KMS-11 (cell line): ENCODE data around the gene CPEB3.
"Not testable (repeated sequence)": the region's sequence is repeated elsewhere in the genome, so short reads cannot be mapped to it uniquely, and the experiment has no call there.

Source experiments
- H2AFZ ChIP-seq: fragments of 200-600 bp; sonication (generic); 2 replicates; pipeline ENCODE4 v1.6.1; 2016; ENCODE audit warnings: antibody characterized with exemption, mixed run types, low read depth
- H3K27ac ChIP-seq: fragments of 200-600 bp; sonication (generic); 2 replicates; pipeline ENCODE4 v1.6.1; 2016; ENCODE audit warnings: mild to moderate bottlenecking, mixed run types
- H3K27me3 ChIP-seq: fragments of 200-600 bp; sonication (generic); 2 replicates; pipeline ENCODE4 v1.6.1; 2017; ENCODE audit warnings: mild to moderate bottlenecking, low read depth, mixed run types, moderate library complexity; ENCODE audit not compliant: insufficient read depth
- H3K36me3 ChIP-seq: fragments of 200-600 bp; sonication (generic); 2 replicates; pipeline ENCODE4 v1.6.1; 2017; ENCODE audit warnings: mild to moderate bottlenecking, mixed run types; ENCODE audit not compliant: insufficient read depth
- H3K4me1 ChIP-seq: fragments of 200-600 bp; sonication (generic); 2 replicates; pipeline ENCODE4 v1.6.1; 2016; ENCODE audit warnings: mild to moderate bottlenecking, low read depth, mixed run types; ENCODE audit not compliant: poor library complexity, severe bottlenecking
- H3K4me2 ChIP-seq: fragments of 200-600 bp; sonication (generic); 2 replicates; pipeline ENCODE4 v1.7.0; 2016; ENCODE audit warnings: mild to moderate bottlenecking, mixed run types
- H3K4me3 ChIP-seq: fragments of 200-600 bp; sonication (generic); IDR thresholded peaks from 2 replicates; pipeline ENCODE4 v1.6.1; 2017; ENCODE audit warnings: low read depth, low read length, mixed read lengths; ENCODE audit not compliant: insufficient read depth
- H3K79me2 ChIP-seq: fragments of 200-600 bp; sonication (generic); 2 replicates; pipeline ENCODE4 v1.6.1; 2016; ENCODE audit warnings: low read depth, mixed run types; ENCODE audit not compliant: insufficient read depth
- H3K9ac ChIP-seq: fragments of 200-600 bp; sonication (generic); 2 replicates; pipeline ENCODE4 v1.6.1; 2016; ENCODE audit warnings: mild to moderate bottlenecking, mixed run types
- H4K20me1 ChIP-seq: fragments of 200-600 bp; sonication (generic); 2 replicates; pipeline ENCODE4 v1.6.1; 2016; ENCODE audit warnings: mild to moderate bottlenecking, mixed run types; ENCODE audit not compliant: insufficient read depth
- TF ChIP-seq, protein P1 (sequence below): fragments of 200-600 bp; sonication (generic); conservative IDR thresholded peaks from 2 replicates; pipeline ENCODE4 v1.6.1; 2017; ENCODE audit warnings: low read depth, mild to moderate bottlenecking, antibody characterized with exemption, low read length, moderate library complexity, mixed read lengths

Gene CPEB3

DNA sequence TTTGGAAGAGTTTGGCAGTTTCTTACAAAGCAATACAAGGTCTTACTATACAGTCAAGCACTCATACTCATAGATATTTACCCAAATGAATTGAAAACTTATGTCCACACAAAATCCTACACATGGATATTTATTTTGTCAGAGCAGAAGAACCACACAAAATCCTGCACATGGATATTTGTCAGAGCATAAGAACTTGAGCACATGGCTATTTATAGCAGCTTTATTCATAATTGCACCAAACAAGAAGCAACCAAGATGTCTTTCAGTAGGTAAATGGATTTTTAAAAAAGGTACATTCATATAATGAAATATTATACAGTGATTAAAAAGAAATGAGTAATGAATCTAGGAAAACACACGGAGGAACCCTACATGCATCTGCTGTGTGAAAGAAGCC lies 251.9 kb downstream of the CPEB3 start:
- Histone ChIP-seq H3K4me1 (no peaks in the 10 kb centered on the region), H3K9ac (no peak overlapping the region), H4K20me1 (no peaks in the 10 kb centered on the region), H3K79me2 (no peaks in the 10 kb centered on the region), H3K27me3 (no peaks in the 10 kb centered on the region), H3K27ac (no peak overlapping the region), H2AFZ (no peak overlapping the region), H3K36me3 (no peaks in the 10 kb centered on the region), H3K4me3 (no peak overlapping the region), H3K4me2 (no peak overlapping the region)
- TF ChIP-seq, protein P1, sequence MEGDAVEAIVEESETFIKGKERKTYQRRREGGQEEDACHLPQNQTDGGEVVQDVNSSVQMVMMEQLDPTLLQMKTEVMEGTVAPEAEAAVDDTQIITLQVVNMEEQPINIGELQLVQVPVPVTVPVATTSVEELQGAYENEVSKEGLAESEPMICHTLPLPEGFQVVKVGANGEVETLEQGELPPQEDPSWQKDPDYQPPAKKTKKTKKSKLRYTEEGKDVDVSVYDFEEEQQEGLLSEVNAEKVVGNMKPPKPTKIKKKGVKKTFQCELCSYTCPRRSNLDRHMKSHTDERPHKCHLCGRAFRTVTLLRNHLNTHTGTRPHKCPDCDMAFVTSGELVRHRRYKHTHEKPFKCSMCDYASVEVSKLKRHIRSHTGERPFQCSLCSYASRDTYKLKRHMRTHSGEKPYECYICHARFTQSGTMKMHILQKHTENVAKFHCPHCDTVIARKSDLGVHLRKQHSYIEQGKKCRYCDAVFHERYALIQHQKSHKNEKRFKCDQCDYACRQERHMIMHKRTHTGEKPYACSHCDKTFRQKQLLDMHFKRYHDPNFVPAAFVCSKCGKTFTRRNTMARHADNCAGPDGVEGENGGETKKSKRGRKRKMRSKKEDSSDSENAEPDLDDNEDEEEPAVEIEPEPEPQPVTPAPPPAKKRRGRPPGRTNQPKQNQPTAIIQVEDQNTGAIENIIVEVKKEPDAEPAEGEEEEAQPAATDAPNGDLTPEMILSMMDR = no peak

DNA sequence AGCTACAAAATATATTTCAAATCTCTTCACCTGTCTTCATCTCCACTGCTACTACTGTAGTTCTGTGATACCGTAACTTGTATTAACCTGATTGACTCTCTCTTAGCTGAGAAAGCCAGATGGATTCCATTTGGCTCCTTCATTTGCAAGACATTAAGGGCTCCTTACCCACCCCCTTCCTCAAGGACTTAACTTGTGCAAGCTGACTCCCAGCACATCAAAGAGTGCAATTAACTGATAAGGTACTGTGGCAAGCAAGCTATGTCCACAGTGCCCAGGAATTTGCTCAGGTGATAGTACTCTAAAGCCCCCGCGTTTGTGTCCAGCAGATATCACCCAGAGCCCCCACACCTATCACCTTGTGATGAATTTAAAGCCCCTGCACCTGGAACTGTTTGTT lies 257.8 kb downstream of the CPEB3 start:
- not testable (repeated sequence) for H3K27ac ChIP-seq, H2AFZ ChIP-seq, H3K79me2 ChIP-seq, H3K4me3 ChIP-seq, H3K4me2 ChIP-seq, H3K4me1 ChIP-seq, H3K27me3 ChIP-seq, H3K9ac ChIP-seq, H3K36me3 ChIP-seq, H4K20me1 ChIP-seq

DNA sequence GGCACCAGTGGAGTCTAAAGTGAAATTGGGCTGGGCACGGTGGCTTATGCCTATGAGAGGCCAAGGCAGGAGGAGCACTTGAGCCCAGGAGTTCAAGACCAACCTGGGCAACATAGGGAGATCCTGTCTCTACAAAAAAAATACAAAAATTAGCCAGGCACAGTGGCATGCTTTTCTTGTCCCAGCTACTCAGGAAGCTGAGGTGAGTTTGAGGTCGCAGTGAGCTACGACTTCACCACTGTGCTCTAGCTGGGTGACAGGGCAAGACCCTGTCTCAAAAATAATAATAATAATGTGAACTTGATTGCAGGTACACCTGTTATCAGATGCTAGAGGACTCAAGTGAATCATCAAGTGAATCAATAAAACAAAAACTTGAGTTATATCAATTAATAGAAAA lies 259.3 kb downstream of the CPEB3 start:
- no peak overlapping the region for H3K4me3 ChIP-seq
- H3K9ac ChIP-seq = no peak overlapping the region
- no peak overlapping the region for H2AFZ ChIP-seq
- H3K4me2 ChIP-seq = no peak overlapping the region
- TF ChIP-seq, protein P1 = no peak
- H4K20me1 ChIP-seq = no peaks in the 10 kb centered on the region
- H3K27ac ChIP-seq = no peak overlapping the region
- peaks cover 3% of the 10 kb centered on the region; the same call in 1 of the 2 replicates for H3K36me3 ChIP-seq
- H3K79me2 ChIP-seq = no peaks in the 10 kb centered on the region
- no peaks in the 10 kb centered on the region for H3K27me3 ChIP-seq
- no peaks in the 10 kb centered on the region for H3K4me1 ChIP-seq

DNA sequence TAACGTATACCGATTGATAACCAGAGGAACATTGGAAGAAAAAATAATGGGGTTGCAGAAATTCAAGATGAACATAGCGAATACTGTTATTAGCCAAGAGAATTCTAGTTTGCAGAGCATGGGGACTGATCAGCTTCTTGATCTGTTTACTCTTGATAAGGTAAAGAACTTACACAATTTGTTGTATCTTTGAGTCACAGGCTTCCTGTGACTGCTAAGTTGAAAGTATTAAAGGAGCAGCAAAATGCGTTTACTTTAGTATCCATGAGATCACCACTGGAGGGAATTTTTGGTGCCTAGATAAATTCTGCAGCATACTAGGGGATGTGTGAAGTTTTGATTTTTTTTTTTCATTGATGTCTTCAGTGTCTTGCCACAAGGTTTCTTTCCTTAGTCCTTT lies 263.7 kb downstream of the CPEB3 start:
- H3K4me3 ChIP-seq = no peak overlapping the region
- no peaks in the 10 kb centered on the region for H3K4me1 ChIP-seq
- H3K9ac ChIP-seq = no peak overlapping the region
- H3K79me2 ChIP-seq = no peaks in the 10 kb centered on the region
- H2AFZ ChIP-seq = no peak overlapping the region
- no peaks in the 10 kb centered on the region for H4K20me1 ChIP-seq
- no peak overlapping the region for H3K4me2 ChIP-seq
- no peak overlapping the region for H3K27ac ChIP-seq
- TF ChIP-seq, protein P1 = no peak
- H3K27me3 ChIP-seq = no peaks in the 10 kb centered on the region
- peaks cover 3% of the 10 kb centered on the region; the same call in 1 of the 2 replicates for H3K36me3 ChIP-seq

DNA sequence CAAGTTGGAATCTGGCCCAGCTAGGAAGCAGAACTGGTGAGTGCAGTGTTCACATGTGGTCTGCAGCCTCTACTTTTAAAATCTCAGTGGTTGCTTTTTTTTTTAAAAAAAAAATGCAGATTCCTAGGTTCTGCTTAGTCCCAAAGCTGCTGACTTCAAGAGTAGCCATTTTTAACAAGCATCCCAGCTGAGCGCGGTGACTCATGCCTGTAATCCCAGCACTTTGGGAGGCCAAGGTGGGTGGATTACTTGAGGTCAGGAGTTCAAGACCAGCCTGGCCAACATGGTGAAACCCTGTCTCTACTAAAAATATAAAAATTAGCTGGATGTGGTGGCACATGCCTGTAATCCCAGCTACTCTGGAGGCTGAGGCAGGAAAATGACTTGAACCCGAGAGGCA lies 265.5 kb downstream of the CPEB3 start:
- not testable (repeated sequence) for H3K79me2 ChIP-seq, H3K9ac ChIP-seq, H2AFZ ChIP-seq, H3K27me3 ChIP-seq, H3K4me3 ChIP-seq, H3K36me3 ChIP-seq, H3K4me2 ChIP-seq, H4K20me1 ChIP-seq, H3K4me1 ChIP-seq, H3K27ac ChIP-seq
